Measurements from ENCODE around the gene SEC24C. TPM values are rescaled to one million over a fixed set of nuclear protein-coding genes. Genes with fewer than 3 reads are reported as not detected.
"Not testable (repeated sequence)": the region's sequence is repeated elsewhere in the genome, so short reads cannot be mapped to it uniquely, and the experiment has no call there.

The SEC24C gene
- 118 TPM for polyA plus RNA-seq (2012; ENCODE audit: insufficient read depth, insufficient read length, low read depth)

- TF ChIP-seq CTCF (IDR thresholded peaks at IDR 0.05; ENCODE audit: low read depth, low read length): peak; percentile 17; the same call in 1 of the 2 replicates
- Histone ChIP-seq H3K9me3 (no peaks in the 10 kb centered on the region), H3K4me3 (ENCODE audit: low read depth, low read length) (peak within 1 kb of the TSS; percentile 97), H3K36me3 (peaks cover 32% of the 10 kb centered on the region), H3K27me3 (no peaks in the 10 kb centered on the region), H3K4me1 (peaks cover 5% of the 10 kb centered on the region)
- DNase-seq: peak; percentile 95
These were observed at the start of gene SEC24C for GRCh38 chr10:73743905-73744663. Gene SEC24C (plus strand): TSS chr10:73744372. CDS start chr10:73746833, 2,461 bp downstream.

DNA sequence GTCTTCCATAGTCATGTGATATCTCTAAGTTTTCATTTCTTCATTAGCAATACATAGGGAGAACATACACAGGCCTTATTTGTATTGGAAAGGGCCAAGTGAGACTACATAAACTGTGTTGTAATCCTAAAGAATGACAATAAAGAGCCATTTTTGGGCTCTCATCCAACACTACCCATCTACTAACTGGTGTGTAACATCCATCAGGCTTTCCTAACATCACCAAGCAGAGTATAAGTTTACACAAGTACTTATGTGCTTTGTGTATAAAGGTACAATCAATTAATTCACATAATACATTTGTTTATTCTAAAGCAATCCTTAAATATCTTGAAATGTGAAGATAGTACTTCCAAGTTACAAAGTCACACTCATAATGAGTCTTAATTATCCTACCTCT lies 48.9 kb upstream of the SEC24C start:
- not testable (repeated sequence) for DNase-seq; H3K36me3 ChIP-seq; H3K4me3 ChIP-seq (ENCODE audit: low read depth, low read length); H3K27me3 ChIP-seq; H3K9me3 ChIP-seq; H3K4me1 ChIP-seq

DNA sequence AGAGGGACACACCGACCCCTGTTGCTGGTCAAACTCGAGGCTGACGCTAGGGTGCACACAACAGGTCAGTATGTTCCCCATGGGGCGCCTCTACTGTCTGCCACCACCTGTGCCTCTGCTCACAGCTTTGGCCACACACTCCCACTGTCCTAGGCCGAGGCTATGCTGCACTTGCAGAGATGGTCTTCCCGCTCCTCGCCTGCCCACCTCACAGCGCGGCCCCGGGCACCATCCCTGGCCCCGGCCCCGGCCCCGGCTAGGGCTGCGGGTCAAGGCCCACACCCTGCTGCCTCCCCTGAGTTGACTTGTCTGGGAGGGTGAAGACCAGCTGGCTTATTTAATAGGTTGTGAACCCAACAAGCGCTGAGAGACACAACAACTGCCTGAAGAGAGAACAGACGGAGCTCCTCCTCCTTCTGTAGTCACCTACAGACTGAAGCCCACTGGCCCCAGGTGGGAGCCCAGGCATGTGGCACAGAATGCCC lies 46.5 kb upstream of the SEC24C start, which contains the start of gene AGAP5:
TSS of gene AGAP5 (minus strand) at position 435 of the 485 bp plus-strand sequence. CDS start at position 81, 354 bp downstream.
- H3K27me3 ChIP-seq; DNase-seq; H3K9me3 ChIP-seq; H3K4me1 ChIP-seq; H3K36me3 ChIP-seq; H3K4me3 ChIP-seq (ENCODE audit: low read depth, low read length): not testable (repeated sequence)

GRCh38 chr10:73698819-73699218 lies 45.4 kb upstream of the SEC24C start:
- H3K36me3 ChIP-seq; H3K4me3 ChIP-seq (ENCODE audit: low read depth, low read length); H3K27me3 ChIP-seq; DNase-seq; H3K9me3 ChIP-seq; H3K4me1 ChIP-seq: not testable (repeated sequence)

DNA sequence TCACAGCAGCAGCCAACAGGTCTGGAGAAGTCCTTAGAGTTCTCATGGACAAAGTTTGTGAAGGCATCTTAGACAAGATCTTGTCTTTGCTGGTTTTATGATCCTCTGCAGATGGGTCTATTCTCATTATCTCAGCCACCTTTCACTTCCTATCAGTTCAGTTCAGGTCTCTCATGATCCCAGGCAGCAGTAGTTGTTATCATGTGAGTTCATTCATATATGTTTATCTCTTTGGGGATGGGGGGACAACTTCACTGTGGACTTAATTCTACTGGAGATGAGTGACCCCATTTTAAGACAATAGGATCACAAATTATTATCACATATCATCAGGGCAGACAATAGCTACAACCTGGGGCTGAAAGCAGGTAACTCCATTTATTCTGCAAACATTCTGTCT lies 40.2 kb upstream of the SEC24C start:
- H3K4me3 ChIP-seq (ENCODE audit: low read depth, low read length); H3K27me3 ChIP-seq; DNase-seq; H3K36me3 ChIP-seq; H3K9me3 ChIP-seq; H3K4me1 ChIP-seq: not testable (repeated sequence)

DNA sequence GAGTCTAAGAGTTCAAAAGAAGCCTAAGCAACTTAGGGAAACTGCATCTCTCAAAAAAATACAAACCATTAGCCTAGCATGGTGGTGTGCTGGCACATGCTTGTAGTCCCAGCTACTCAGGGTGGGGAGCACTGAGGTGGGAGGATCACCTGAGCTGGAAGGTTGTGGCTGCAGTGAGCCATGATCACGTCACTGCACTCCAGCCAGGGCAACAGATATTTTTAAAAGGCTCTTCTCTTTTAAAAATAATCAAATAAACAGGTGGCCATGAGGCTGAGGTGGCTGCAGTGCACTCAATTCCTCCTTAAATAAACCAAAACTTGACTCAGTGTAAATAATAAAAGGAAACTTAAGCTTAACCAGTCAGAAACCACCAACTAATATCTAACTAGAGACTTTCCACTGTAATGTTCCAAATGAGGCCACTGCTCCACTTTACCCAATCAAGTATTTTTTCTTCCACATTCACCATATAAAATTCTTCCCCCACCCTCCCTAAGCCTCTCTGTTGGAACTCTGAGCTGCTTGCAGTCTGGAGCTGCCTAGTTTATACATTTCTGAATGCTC lies 38.6 kb upstream of the SEC24C start:
- H3K27me3 ChIP-seq, H3K9me3 ChIP-seq, DNase-seq: not testable (repeated sequence)

GRCh38 chr10:73706488-73706887 lies 37.7 kb upstream of the SEC24C start:
- not testable (repeated sequence) for DNase-seq; H3K4me1 ChIP-seq; H3K27me3 ChIP-seq; H3K4me3 ChIP-seq (ENCODE audit: low read depth, low read length); H3K36me3 ChIP-seq; H3K9me3 ChIP-seq

More for the DNA sequence above, 38.6 kb upstream of the SEC24C start:
- not testable (repeated sequence) for H3K4me1 ChIP-seq; H3K4me3 ChIP-seq (ENCODE audit: low read depth, low read length); H3K36me3 ChIP-seq

GRCh38 chr10:73707628-73708027 lies 36.5 kb upstream of the SEC24C start:
- H3K9me3 ChIP-seq; H3K36me3 ChIP-seq; DNase-seq; H3K27me3 ChIP-seq; H3K4me3 ChIP-seq (ENCODE audit: low read depth, low read length); H3K4me1 ChIP-seq: not testable (repeated sequence)

- not testable (repeated sequence) for DNase-seq; H3K27me3 ChIP-seq; H3K9me3 ChIP-seq; H3K4me3 ChIP-seq (ENCODE audit: low read depth, low read length); H3K36me3 ChIP-seq; H3K4me1 ChIP-seq
These were observed 36.0 kb upstream of the SEC24C start for GRCh38 chr10:73708122-73708521.

DNA sequence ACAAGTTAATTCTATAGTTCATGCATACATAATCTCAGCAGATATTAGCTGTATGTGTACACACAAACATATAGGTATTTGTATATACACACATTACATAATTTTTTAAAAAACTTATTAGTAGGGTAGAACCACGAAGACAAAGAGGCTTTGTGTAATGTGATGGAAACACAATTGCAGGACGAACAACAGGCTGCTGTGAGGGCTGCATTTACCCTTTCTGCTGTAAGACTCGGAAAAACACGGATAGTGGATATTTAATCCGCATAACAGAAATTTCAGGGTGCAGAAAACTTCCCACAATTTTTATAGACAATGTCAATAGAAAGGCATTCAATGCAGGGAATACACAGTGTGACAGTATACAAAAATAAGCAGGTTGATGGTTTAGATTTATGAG lies 32.5 kb upstream of the SEC24C start:
- not testable (repeated sequence) for DNase-seq; H3K9me3 ChIP-seq; H3K36me3 ChIP-seq; H3K4me3 ChIP-seq (ENCODE audit: low read depth, low read length); H3K4me1 ChIP-seq; H3K27me3 ChIP-seq

DNA sequence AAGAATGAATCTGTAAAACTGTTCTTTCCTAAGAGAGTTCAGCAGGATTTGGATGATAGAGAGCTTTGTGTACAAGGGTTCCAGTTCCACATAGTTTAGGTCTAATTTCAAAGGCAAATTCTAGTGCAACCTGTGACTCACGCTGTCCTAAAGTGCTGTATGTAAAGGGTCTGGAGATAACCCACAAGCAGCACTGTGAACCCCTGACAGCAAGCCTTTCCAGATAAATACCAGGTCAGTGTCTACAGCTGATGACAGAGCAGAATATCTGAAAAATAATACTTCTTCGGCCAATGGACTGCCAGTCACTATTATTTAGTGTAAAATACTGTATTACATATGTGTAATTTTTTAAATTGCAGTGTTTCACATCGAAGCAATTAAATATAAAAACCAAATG lies 30.3 kb upstream of the SEC24C start:
- not testable (repeated sequence) for H3K4me1 ChIP-seq; H3K9me3 ChIP-seq; H3K27me3 ChIP-seq; H3K4me3 ChIP-seq (ENCODE audit: low read depth, low read length); DNase-seq
- H3K36me3 ChIP-seq: peaks cover 16% of the 10 kb centered on the region

GRCh38 chr10:73714483-73714882 lies 29.7 kb upstream of the SEC24C start:
- H3K9me3 ChIP-seq; H3K4me3 ChIP-seq (ENCODE audit: low read depth, low read length); H3K4me1 ChIP-seq; H3K27me3 ChIP-seq; DNase-seq: not testable (repeated sequence)
- H3K36me3 ChIP-seq: peaks cover 16% of the 10 kb centered on the region

DNA sequence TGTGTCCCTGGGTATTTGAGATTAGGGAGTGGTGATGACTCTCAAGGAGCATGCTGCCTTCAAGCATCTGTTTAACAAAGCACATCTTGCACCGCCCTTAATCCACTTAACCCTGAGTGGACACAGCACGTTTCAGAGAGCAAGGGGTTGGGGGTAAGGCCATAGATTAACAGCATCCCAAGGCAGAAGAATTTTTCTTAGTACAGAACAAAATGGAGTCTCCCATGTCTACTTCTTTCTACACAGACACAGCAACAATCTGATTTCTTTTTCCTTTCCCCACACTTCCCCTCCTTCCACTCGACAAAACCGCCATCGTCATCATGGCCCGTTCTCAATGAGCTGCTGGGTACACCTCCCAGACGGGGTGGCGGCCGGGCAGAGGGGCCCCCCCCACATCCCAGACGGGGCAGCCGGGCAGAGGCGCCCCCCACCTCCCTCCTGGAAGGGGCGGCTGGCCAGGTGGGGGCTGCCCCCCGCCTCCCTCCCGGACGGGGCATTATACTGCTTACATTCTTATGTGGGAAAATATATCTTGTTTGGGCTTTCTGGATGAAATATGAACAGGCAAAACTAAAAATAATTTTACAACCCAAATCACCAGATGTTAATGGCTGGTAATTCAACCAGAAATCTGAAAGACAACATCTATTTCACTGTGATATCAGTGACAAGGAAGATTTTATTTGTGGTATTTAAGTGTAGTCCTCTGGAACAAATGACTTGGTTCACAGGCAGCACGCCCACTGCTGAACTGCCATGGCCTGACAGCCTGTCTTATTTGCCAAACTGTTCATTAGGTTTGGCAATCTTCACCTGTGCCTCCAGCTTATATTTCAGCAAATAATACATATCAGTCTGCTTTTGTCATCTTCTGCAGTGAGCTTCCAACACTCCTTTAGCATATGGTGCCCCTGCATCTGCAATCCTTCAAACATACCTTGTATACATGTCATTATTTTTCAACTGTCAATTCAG lies 28.7 kb upstream of the SEC24C start:
- H3K36me3 ChIP-seq: peaks cover 16% of the 10 kb centered on the region

More for the DNA sequence above, 28.7 kb upstream of the SEC24C start:
- H3K4me3 ChIP-seq (ENCODE audit: low read depth, low read length); DNase-seq; H3K9me3 ChIP-seq; H3K4me1 ChIP-seq; H3K27me3 ChIP-seq: not testable (repeated sequence)

All from BE2C (cell line).